WERI-Rb-1 (cell line): ENCODE data around the gene JPH3.
"Not testable (repeated sequence)": the region's sequence is repeated elsewhere in the genome, so short reads cannot be mapped to it uniquely, and the experiment has no call there.

Experiments used
- DNase-seq: peaks from one replicate; pipeline ENCODE4 v3.0.0-alpha.2; 2020
- H3K27ac ChIP-seq: fragments of 250-450 bp; sonication (Bioruptor Pico); 2 replicates; pipeline ENCODE4 v1.5.1; 2020; ENCODE audit warnings: mild to moderate bottlenecking, moderate library complexity
- H3K27me3 ChIP-seq: fragments of 250-450 bp; sonication (Bioruptor Pico); 2 replicates; pipeline ENCODE4 v1.5.1; 2021; ENCODE audit warnings: mild to moderate bottlenecking, low read depth, moderate library complexity; ENCODE audit not compliant: insufficient read depth, severe bottlenecking
- H3K36me3 ChIP-seq: fragments of 250-450 bp; sonication (Bioruptor Pico); 2 replicates; pipeline ENCODE4 v1.5.1; 2020; ENCODE audit warnings: mild to moderate bottlenecking, moderate library complexity
- H3K4me3 ChIP-seq: 2 replicates; pipeline ENCODE4 v1.5.1; 2011; ENCODE audit warnings: low read depth, mild to moderate bottlenecking, control low read depth, low read length
- H3K9me3 ChIP-seq: fragments of 250-450 bp; sonication (Bioruptor Pico); 2 replicates; pipeline ENCODE4 v1.5.1; 2021; ENCODE audit warnings: mild to moderate bottlenecking, moderate library complexity; ENCODE audit not compliant: severe bottlenecking
- CTCF ChIP-seq: IDR thresholded peaks from 2 replicates; pipeline ENCODE4 v1.5.1; 2011; ENCODE audit warnings: low read depth, mild to moderate bottlenecking, control low read depth, inconsistent platforms, low read length

JPH3 gene

GRCh38 chr16:87677830-87678229, 75.5 kb downstream of the JPH3 start:
- Histone ChIP-seq H3K9me3 (no peaks in the 10 kb centered on the region), H3K4me3 (no peak overlapping the region), H3K36me3 (no peaks in the 10 kb centered on the region), H3K27me3 (no peaks in the 10 kb centered on the region), H3K27ac (no peak overlapping the region)
- TF ChIP-seq CTCF = no peak
- DNase-seq = no peak

- Histone ChIP-seq H3K9me3 (no peaks in the 10 kb centered on the region), H3K36me3 (no peaks in the 10 kb centered on the region), H3K27me3 (no peaks in the 10 kb centered on the region), H3K27ac (no peak overlapping the region), H3K4me3 (no peak overlapping the region)
- no peak for DNase-seq
- TF ChIP-seq CTCF = no peak
These were observed 76.3 kb downstream of the JPH3 start for GRCh38 chr16:87678618-87679017.

- Histone ChIP-seq H3K4me3 (no peak overlapping the region), H3K9me3 (no peaks in the 10 kb centered on the region), H3K27me3 (no peaks in the 10 kb centered on the region), H3K27ac (no peak overlapping the region), H3K36me3 (no peaks in the 10 kb centered on the region)
- TF ChIP-seq CTCF = no peak
- DNase-seq = no peak
These were observed 77.4 kb downstream of the JPH3 start for GRCh38 chr16:87679593-87680271.

GRCh38 chr16:87680272-87680644, 78.0 kb downstream of the JPH3 start:
- no peaks in the 10 kb centered on the region for H3K36me3 ChIP-seq
- no peaks in the 10 kb centered on the region for H3K27me3 ChIP-seq
- H3K9me3 ChIP-seq = no peaks in the 10 kb centered on the region
- TF ChIP-seq CTCF = no peak
- no peak overlapping the region for H3K4me3 ChIP-seq
- H3K27ac ChIP-seq = no peak overlapping the region
- no peak for DNase-seq

GRCh38 chr16:87681051-87681602, 78.8 kb downstream of the JPH3 start:
- DNase-seq, H3K27ac ChIP-seq, H3K4me3 ChIP-seq, H3K27me3 ChIP-seq, H3K36me3 ChIP-seq, H3K9me3 ChIP-seq: not testable (repeated sequence)

GRCh38 chr16:87681981-87682570, 79.8 kb downstream of the JPH3 start:
- Histone ChIP-seq H3K36me3 (no peaks in the 10 kb centered on the region), H3K27me3 (no peaks in the 10 kb centered on the region), H3K9me3 (no peaks in the 10 kb centered on the region), H3K4me3 (no peak overlapping the region), H3K27ac (no peak overlapping the region)
- TF ChIP-seq CTCF = peak; percentile 34
- DNase-seq = peak; percentile 19
